ENCODE results near the gene INVS. TPM values are rescaled to one million over a fixed set of nuclear protein-coding genes. Genes with fewer than 3 reads are reported as not detected.
"Not testable (repeated sequence)": the region's sequence is repeated elsewhere in the genome, so short reads cannot be mapped to it uniquely, and the experiment has no call there.

Gene INVS
- total and polyA plus RNA-seq, 2 of the 13 experiments (the other 11 are each of a cell fraction or from before 2014, with no cell fraction given) = 11.3 to 16.3 TPM

- TF ChIP-seq ZHX2 (IDR thresholded peaks at IDR 0.05; ENCODE audit: low read depth) (no peak), ZHX2 (CRISPR knock-in tag; IDR thresholded peaks at IDR 0.05; ENCODE audit: borderline replicate concordance) (no peak)
Measured at GRCh38 chr9:100134731-100135130, 35.7 kb downstream of the INVS start (continued).

- TF ChIP-seq, protein P1, sequence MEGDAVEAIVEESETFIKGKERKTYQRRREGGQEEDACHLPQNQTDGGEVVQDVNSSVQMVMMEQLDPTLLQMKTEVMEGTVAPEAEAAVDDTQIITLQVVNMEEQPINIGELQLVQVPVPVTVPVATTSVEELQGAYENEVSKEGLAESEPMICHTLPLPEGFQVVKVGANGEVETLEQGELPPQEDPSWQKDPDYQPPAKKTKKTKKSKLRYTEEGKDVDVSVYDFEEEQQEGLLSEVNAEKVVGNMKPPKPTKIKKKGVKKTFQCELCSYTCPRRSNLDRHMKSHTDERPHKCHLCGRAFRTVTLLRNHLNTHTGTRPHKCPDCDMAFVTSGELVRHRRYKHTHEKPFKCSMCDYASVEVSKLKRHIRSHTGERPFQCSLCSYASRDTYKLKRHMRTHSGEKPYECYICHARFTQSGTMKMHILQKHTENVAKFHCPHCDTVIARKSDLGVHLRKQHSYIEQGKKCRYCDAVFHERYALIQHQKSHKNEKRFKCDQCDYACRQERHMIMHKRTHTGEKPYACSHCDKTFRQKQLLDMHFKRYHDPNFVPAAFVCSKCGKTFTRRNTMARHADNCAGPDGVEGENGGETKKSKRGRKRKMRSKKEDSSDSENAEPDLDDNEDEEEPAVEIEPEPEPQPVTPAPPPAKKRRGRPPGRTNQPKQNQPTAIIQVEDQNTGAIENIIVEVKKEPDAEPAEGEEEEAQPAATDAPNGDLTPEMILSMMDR (CRISPR knock-in tag; IDR thresholded peaks at IDR 0.05) = peak; percentile 44
- TF ChIP-seq STAG1 (CRISPR knock-in tag; IDR thresholded peaks at IDR 0.05) (peak; percentile 43), ZBTB38 (CRISPR knock-in tag; IDR thresholded peaks at IDR 0.05) (peak; percentile 75)
- TF ChIP-seq, protein P2, sequence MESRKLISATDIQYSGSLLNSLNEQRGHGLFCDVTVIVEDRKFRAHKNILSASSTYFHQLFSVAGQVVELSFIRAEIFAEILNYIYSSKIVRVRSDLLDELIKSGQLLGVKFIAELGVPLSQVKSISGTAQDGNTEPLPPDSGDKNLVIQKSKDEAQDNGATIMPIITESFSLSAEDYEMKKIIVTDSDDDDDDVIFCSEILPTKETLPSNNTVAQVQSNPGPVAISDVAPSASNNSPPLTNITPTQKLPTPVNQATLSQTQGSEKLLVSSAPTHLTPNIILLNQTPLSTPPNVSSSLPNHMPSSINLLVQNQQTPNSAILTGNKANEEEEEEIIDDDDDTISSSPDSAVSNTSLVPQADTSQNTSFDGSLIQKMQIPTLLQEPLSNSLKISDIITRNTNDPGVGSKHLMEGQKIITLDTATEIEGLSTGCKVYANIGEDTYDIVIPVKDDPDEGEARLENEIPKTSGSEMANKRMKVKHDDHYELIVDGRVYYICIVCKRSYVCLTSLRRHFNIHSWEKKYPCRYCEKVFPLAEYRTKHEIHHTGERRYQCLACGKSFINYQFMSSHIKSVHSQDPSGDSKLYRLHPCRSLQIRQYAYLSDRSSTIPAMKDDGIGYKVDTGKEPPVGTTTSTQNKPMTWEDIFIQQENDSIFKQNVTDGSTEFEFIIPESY (CRISPR knock-in tag; IDR thresholded peaks at IDR 0.05) = peak; percentile 92
- H3K36me3 ChIP-seq (replicated peaks in 1 of 2; ENCODE audit: control insufficient read depth in 1 of 2, insufficient read depth in 2 of 2, low read length in 2 of 2); H3K4me3 ChIP-seq (replicated peaks in 1 of 3; ENCODE audit: insufficient read depth in 1 of 3, low read depth in 2 of 3, low read length in 3 of 3); H3K4me1 ChIP-seq (ENCODE audit: insufficient read depth, low read length); H3K9me3 ChIP-seq (ENCODE audit: low read length); H3K27ac ChIP-seq (ENCODE audit: extremely low read length, insufficient read depth, low read length); POLR2A ChIA-PET; H3K27me3 ChIP-seq (ENCODE audit: control insufficient read depth in 1 of 2, insufficient read depth in 2 of 2, low read length in 2 of 2); in situ Hi-C loops (cut with HindIII; ENCODE audit: extremely low pct_ligation_motif_present, low pct_unique_long_range_greater_than_20kb); BruUV-seq (replicated peaks); H3K4me2 ChIP-seq (ENCODE audit: low read depth, low read length); FAIRE-seq; H3K9ac ChIP-seq (ENCODE audit: insufficient read depth, low read depth, low read length); H2AFZ ChIP-seq (ENCODE audit: low read length); H3K79me2 ChIP-seq (ENCODE audit: insufficient read depth, low read length); CTCF ChIA-PET (ENCODE audit: low intra/inter-chr PET ratio, low total read pairs); H4K20me1 ChIP-seq (ENCODE audit: insufficient read depth, low read length): not testable (repeated sequence)
- intact Hi-C loops (cut with micrococcal nuclease; ENCODE audit: unreplicated experiment) = loop anchor here (5.0 kb wide), 1 partner anchor 461 kb away; no protein-coding TSS in a partner anchor
- peak; percentile 31; the same call in 1 of the 3 replicates for ATAC-seq
- peak; percentile 6 for DNase-seq (ENCODE audit: low spot score)
- 91% methylated on average over 5 of the region's 5 CpGs for WGBS (ENCODE audit: low lambda C conversion rate)
Measured at GRCh38 chr9:100136799-100137198, 37.8 kb downstream of the INVS start.

- ATAC-seq; H3K9ac ChIP-seq (ENCODE audit: insufficient read depth, low read depth, low read length); DNase-seq (ENCODE audit: low spot score); H3K9me3 ChIP-seq (ENCODE audit: low read length); H3K4me3 ChIP-seq (replicated peaks in 1 of 3; ENCODE audit: insufficient read depth in 1 of 3, low read depth in 2 of 3, low read length in 3 of 3); H3K79me2 ChIP-seq (ENCODE audit: insufficient read depth, low read length); CTCF ChIA-PET (ENCODE audit: low intra/inter-chr PET ratio, low total read pairs); H3K27me3 ChIP-seq (ENCODE audit: control insufficient read depth in 1 of 2, insufficient read depth in 2 of 2, low read length in 2 of 2); intact Hi-C loops (cut with micrococcal nuclease; ENCODE audit: unreplicated experiment); H3K36me3 ChIP-seq (replicated peaks in 1 of 2; ENCODE audit: control insufficient read depth in 1 of 2, insufficient read depth in 2 of 2, low read length in 2 of 2); in situ Hi-C loops (cut with HindIII; ENCODE audit: extremely low pct_ligation_motif_present, low pct_unique_long_range_greater_than_20kb); H3K4me2 ChIP-seq (ENCODE audit: low read depth, low read length); H4K20me1 ChIP-seq (ENCODE audit: insufficient read depth, low read length); H2AFZ ChIP-seq (ENCODE audit: low read length); FAIRE-seq; H3K4me1 ChIP-seq (ENCODE audit: insufficient read depth, low read length); BruUV-seq (replicated peaks); POLR2A ChIA-PET; H3K27ac ChIP-seq (ENCODE audit: extremely low read length, insufficient read depth, low read length): not testable (repeated sequence)
- 98% methylated on average over 6 of the region's 6 CpGs for WGBS (ENCODE audit: low lambda C conversion rate)
Measured at GRCh38 chr9:100140303-100140702, 41.3 kb downstream of the INVS start.

Data from HepG2 (cell line).